Rectal smooth muscle tissue (tissue), 1 donor: ENCODE measurements around the gene KPNA1.
"Not testable (repeated sequence)": the region's sequence is repeated elsewhere in the genome, so short reads cannot be mapped to it uniquely, and the experiment has no call there.

Source experiments
- H3K27ac ChIP-seq: one replicate; pipeline ENCODE4 v1.7.0; 2013; ENCODE audit warnings: low read depth, low read length, inconsistent platforms
- H3K27me3 ChIP-seq: one replicate; pipeline ENCODE4 v1.7.0; 2013; ENCODE audit warnings: low read length; ENCODE audit not compliant: control insufficient read depth, insufficient read depth
- H3K36me3 ChIP-seq: one replicate; pipeline ENCODE4 v1.7.0; 2013; ENCODE audit warnings: low read length; ENCODE audit not compliant: control insufficient read depth, insufficient read depth
- H3K4me1 ChIP-seq: one replicate; pipeline ENCODE4 v1.7.0; 2013; ENCODE audit warnings: low read length; ENCODE audit not compliant: control insufficient read depth, insufficient read depth
- H3K4me3 ChIP-seq: one replicate; pipeline ENCODE4 v1.7.0; 2013; ENCODE audit warnings: low read length
- H3K9ac ChIP-seq: one replicate; pipeline ENCODE4 v1.7.0; 2013; ENCODE audit warnings: low read length

The KPNA1 gene

DNA sequence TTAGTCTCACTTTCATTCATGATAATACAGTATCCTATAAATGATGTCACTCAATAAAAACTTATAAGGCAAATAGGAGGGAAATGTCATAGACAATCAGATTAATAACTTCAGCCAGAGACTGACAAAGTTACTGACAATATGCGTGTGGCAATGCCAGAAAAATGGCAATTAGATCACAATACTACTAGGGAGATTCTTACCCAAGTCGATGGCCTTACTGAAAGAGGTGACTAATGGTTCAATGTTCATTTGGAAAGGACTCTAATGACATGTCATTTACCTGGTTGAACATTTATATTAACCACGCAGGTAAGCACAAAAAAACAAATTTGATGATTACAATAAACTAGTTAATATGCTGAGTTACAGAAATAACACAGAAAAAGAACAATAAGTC, 52.9 kb downstream of the KPNA1 start:
- peaks cover 2% of the 10 kb centered on the region for H3K36me3 ChIP-seq
- no peaks in the 10 kb centered on the region for H3K4me1 ChIP-seq
- no peaks in the 10 kb centered on the region for H3K27me3 ChIP-seq
- no peak overlapping the region for H3K9ac ChIP-seq
- H3K4me3 ChIP-seq, result no peak overlapping the region
- H3K27ac ChIP-seq, result no peak overlapping the region

- Histone ChIP-seq H3K4me3 (no peak overlapping the region), H3K27ac (no peak overlapping the region), H3K4me1 (no peaks in the 10 kb centered on the region), H3K27me3 (no peaks in the 10 kb centered on the region), H3K9ac (no peak overlapping the region), H3K36me3 (no peaks in the 10 kb centered on the region)
Measured at GRCh38 chr3:122458992-122459391, 55.7 kb downstream of the KPNA1 start.

- Histone ChIP-seq H3K9ac (no peak overlapping the region), H3K4me3 (no peak overlapping the region), H3K27me3 (no peaks in the 10 kb centered on the region), H3K27ac (no peak overlapping the region), H3K4me1 (no peaks in the 10 kb centered on the region), H3K36me3 (peaks cover 4% of the 10 kb centered on the region)
Measured at GRCh38 chr3:122457706-122458105, 57.0 kb downstream of the KPNA1 start.

- Histone ChIP-seq H3K27me3 (no peaks in the 10 kb centered on the region), H3K9ac (no peak overlapping the region), H3K27ac (no peak overlapping the region), H3K4me3 (no peak overlapping the region), H3K36me3 (peaks cover 6% of the 10 kb centered on the region), H3K4me1 (no peaks in the 10 kb centered on the region)
Measured at GRCh38 chr3:122456074-122456473, 58.7 kb downstream of the KPNA1 start.

DNA sequence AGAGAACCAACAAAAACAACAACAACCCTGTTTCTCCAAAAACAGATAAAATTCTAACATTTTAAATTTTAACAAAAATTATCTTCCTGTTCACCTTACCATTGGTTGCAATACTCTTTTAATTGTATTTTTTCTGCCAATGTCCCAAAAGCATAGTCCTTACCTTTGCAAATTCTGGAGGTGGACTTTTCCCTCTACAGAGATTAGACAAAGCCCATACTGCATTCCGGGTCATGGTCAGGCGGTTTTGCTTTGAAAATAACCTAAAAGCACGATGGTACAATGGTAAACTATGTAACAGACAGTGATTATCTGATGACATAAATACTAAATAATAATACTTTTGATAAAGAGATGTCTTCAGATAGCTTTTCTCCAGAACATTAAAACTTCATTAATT, 63.4 kb downstream of the KPNA1 start:
- H3K4me1 ChIP-seq, result no peaks in the 10 kb centered on the region
- no peaks in the 10 kb centered on the region for H3K27me3 ChIP-seq
- no peak overlapping the region for H3K9ac ChIP-seq
- no peak overlapping the region for H3K4me3 ChIP-seq
- no peak overlapping the region for H3K27ac ChIP-seq
- H3K36me3 ChIP-seq, result peaks cover 17% of the 10 kb centered on the region

DNA sequence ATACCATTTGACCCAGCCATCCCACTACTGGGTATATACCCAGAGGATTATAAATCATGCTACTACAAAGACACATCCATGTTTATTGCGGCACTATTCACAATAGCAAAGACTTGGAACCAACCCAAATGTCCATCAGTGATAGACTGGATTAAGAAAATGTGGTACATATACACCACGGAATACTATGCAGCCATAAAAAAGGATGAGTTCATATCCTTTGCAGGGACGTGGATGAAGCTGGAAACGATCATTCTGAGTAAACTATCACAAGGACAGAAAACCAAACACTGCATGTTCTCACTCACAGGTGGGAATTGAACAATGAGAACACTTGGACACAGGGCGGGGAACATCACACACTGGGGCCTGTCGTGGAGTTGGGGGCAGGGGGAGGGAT, 66.5 kb downstream of the KPNA1 start:
- H3K36me3 ChIP-seq, result peaks cover 19% of the 10 kb centered on the region
- H3K9ac ChIP-seq, H3K27ac ChIP-seq, H3K4me3 ChIP-seq, H3K27me3 ChIP-seq, H3K4me1 ChIP-seq: not testable (repeated sequence)

DNA sequence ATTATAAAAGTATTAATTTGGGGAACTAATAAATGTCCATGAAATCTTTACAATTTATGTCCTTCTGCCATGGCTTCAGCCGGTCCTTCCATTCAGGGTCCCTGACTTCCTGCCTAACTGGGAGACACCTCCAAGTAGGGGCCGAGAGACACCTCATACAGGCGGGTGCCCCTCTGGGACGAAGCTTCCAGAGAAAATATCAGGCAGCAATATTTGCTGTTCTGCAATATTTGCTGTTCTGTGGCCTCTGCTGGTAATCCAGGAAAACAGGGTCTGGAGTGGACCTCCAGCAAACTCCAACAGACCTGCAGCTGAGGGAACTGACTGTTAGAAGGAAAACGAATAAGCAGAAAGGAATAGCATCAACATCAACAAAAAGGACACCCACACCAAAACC, 70.2 kb downstream of the KPNA1 start:
- H3K27ac ChIP-seq, H3K9ac ChIP-seq, H3K4me1 ChIP-seq, H3K27me3 ChIP-seq, H3K4me3 ChIP-seq: not testable (repeated sequence)
- peaks cover 10% of the 10 kb centered on the region for H3K36me3 ChIP-seq

DNA sequence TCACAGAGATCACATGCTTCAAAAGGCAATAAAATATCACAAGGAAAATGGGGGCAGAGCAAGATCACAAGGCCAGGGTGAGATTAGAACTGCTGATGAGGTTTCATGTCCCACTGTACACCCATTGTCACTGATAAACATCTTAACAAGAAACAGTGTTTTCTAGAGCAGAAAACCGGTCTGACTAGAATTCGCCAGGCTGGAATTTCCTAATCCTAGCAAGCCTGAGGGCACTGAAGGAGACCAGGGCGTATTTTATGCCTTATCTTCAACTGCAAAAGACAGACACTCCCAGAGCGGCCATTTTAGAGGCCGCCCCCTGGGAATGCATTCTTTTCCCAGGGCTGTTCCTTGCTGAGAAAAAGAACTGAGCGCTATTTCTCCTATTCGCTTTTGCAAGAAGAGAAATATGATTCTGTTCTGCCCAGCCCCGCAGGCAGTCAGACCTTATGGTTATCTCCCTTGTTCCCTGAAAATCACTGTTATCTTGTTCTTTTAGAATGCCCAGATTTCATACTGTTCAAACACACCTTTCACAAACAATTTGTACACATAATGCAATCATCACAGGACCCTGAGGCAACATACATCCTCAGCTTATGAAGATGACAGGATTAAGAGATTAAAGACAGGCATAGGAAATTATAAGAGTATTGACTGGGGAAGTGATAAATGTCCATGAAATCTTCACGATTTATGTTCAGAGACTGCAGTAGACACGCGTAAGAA, 70.8 kb downstream of the KPNA1 start:
- not testable (repeated sequence) for H3K36me3 ChIP-seq, H3K4me3 ChIP-seq, H3K4me1 ChIP-seq, H3K27me3 ChIP-seq, H3K27ac ChIP-seq, H3K9ac ChIP-seq

DNA sequence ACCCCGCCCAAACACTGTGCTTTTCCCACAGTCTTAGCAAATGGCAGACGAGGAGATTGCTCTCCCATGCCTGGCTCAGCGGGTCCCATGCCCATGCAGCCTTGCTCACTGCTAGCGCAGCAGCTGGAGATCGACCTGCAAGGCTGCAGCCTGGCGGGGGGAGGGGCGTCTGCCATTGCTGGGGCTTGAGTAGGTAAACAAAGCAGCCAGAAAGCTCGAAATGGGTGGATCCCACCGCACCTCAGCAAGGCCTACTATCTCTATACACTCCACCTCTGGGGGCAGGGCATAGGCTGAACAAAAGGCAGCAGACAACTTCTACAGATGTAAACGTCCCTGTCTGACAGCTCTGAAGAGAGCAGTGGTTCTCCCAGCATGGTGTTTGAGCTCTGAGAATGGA, 71.6 kb downstream of the KPNA1 start:
- Histone ChIP-seq H3K27ac (no peak overlapping the region), H3K27me3 (no peaks in the 10 kb centered on the region), H3K9ac (no peak overlapping the region), H3K4me1 (no peaks in the 10 kb centered on the region), H3K36me3 (peaks cover 10% of the 10 kb centered on the region), H3K4me3 (no peak overlapping the region)

- Histone ChIP-seq H3K9ac (no peak overlapping the region), H3K4me3 (no peak overlapping the region), H3K27ac (no peak overlapping the region), H3K4me1 (no peaks in the 10 kb centered on the region), H3K27me3 (no peaks in the 10 kb centered on the region), H3K36me3 (peaks cover 20% of the 10 kb centered on the region)
Measured at GRCh38 chr3:122435950-122436349, 78.8 kb downstream of the KPNA1 start.

DNA sequence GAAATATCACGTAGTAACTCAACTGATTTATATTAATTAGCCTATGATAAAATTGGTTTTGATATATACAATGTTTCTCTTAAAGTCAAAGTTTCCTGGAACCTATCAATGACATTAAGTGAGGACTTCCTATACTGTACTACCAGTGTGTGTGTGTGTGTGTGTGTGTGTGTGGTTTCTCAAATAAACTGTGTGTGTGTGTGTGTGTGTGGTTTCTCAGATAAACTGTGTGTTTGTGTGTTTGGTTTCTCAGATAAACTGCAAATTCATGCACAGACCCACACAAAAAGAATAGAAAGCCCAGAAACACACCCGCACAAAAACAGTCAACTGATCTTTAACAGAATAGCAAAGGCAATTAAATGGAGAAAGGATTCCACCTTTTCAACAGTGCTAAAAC, 84.4 kb downstream of the KPNA1 start:
- H3K4me1 ChIP-seq, result no peaks in the 10 kb centered on the region
- H3K36me3 ChIP-seq, result peaks cover 15% of the 10 kb centered on the region
- no peak overlapping the region for H3K9ac ChIP-seq
- no peak overlapping the region for H3K4me3 ChIP-seq
- H3K27me3 ChIP-seq, result no peaks in the 10 kb centered on the region
- no peak overlapping the region for H3K27ac ChIP-seq

DNA sequence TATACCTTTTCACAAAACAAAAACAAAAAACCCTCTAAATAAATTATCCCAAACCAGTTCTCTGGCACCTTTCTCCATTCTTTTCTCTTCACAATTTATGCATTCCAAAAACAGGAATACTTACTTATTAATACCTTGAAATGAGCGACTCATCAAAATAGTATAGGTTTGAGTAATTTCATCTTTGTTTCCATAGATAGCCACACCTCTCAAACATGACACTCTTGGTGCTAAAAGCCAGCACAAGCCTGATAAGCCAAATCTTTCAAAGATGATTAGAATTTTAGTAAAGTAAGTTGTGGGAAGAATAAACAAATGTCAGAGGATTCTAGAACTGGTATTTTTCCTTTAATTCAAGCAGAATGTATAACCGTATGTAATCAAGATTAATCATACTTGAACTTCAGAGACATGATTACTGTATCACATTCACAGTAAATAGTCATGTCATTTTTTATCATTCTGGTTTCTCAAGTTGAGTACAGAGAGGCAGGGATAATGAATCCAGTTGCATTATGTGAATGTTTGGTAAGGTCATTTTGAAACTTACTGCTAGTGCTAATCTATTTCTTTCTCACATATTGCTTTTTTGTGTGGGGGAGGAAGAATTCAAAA, 86.8 kb downstream of the KPNA1 start:
- Histone ChIP-seq H3K27ac (no peak overlapping the region), H3K4me3 (no peak overlapping the region), H3K4me1 (no peaks in the 10 kb centered on the region), H3K36me3 (peaks cover 18% of the 10 kb centered on the region), H3K9ac (no peak overlapping the region), H3K27me3 (no peaks in the 10 kb centered on the region)

DNA sequence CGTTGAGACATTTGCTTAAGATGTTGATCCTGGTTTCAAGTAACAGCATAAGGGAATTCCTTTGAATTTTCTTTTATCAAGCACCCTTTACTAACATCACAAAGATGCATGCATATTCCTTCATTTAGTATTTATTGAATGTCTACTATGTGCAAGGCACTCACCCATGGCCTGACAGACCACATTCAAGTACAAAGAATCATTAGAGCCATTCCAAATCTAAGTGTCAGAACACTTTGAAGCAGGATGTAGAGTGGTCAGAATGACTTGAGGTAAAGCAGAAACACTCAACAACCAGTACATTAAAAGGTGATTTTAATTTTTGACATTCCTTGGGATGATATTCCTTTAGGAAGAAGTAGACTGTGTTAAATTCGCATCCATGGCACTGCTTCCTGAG, 92.9 kb downstream of the KPNA1 start:
- H3K4me3 ChIP-seq, result no peak overlapping the region
- no peak overlapping the region for H3K27ac ChIP-seq
- no peaks in the 10 kb centered on the region for H3K27me3 ChIP-seq
- H3K4me1 ChIP-seq, result no peaks in the 10 kb centered on the region
- H3K9ac ChIP-seq, result no peak overlapping the region
- H3K36me3 ChIP-seq, result peaks cover 13% of the 10 kb centered on the region
